GM18502 (cell line): ENCODE results near the gene RBM38.
"Not testable (repeated sequence)": the region's sequence is repeated elsewhere in the genome, so short reads cannot be mapped to it uniquely, and the experiment has no call there.

Experiments used
- ATAC-seq: cut with Tn5 transposase; IDR thresholded peaks from one replicate; pipeline ENCODE4 v1.9.1; 2021; ENCODE audit warnings: mild to moderate bottlenecking; ENCODE audit not compliant: unreplicated experiment, poor library complexity

Gene RBM38

GRCh38 chr20:57414867-57415592 is 23.8 kb downstream of the RBM38 start:
- no peak for ATAC-seq

GRCh38 chr20:57415771-57416170 is 24.6 kb downstream of the RBM38 start:
- no peak for ATAC-seq

GRCh38 chr20:57416296-57417022 is 25.3 kb downstream of the RBM38 start:
- ATAC-seq = no peak

GRCh38 chr20:57417051-57417689 is 26.0 kb downstream of the RBM38 start:
- ATAC-seq = no peak

- ATAC-seq = no peak
These were observed 26.9 kb downstream of the RBM38 start for GRCh38 chr20:57417830-57418780.

- not testable (repeated sequence) for ATAC-seq
These were observed 28.3 kb downstream of the RBM38 start for GRCh38 chr20:57419479-57419878.

- no peak for ATAC-seq
These were observed 29.5 kb downstream of the RBM38 start for GRCh38 chr20:57420571-57421252.

GRCh38 chr20:57421253-57422220 is 30.3 kb downstream of the RBM38 start:
- ATAC-seq = no peak

GRCh38 chr20:57422254-57422653 is 31.1 kb downstream of the RBM38 start:
- no peak for ATAC-seq

- no peak for ATAC-seq
These were observed 34.2 kb downstream of the RBM38 start for GRCh38 chr20:57425150-57426013.

GRCh38 chr20:57426271-57426689 is 35.1 kb downstream of the RBM38 start:
- no peak for ATAC-seq

- ATAC-seq = no peak
These were observed 35.6 kb downstream of the RBM38 start for GRCh38 chr20:57426831-57427230.

- ATAC-seq = no peak
These were observed 37.3 kb downstream of the RBM38 start for GRCh38 chr20:57428324-57429158.

GRCh38 chr20:57429159-57429496 is 37.9 kb downstream of the RBM38 start:
- no peak for ATAC-seq

GRCh38 chr20:57429580-57430200 is 38.5 kb downstream of the RBM38 start:
- no peak for ATAC-seq

GRCh38 chr20:57430201-57430596 is 39.0 kb downstream of the RBM38 start:
- ATAC-seq = not testable (repeated sequence)

GRCh38 chr20:57431539-57431835 is 40.3 kb downstream of the RBM38 start:
- no peak for ATAC-seq
